HepG2 (cell line): ENCODE data around the gene OGFOD3. TPM values are rescaled to one million over a fixed set of nuclear protein-coding genes. Genes with fewer than 3 reads are reported as not detected.

Experiments used
- CCDC6 ChIP-seq: sonication (generic); formaldehyde crosslinking; IDR thresholded peaks from 2 replicates; pipeline ENCODE4 v1.8.1; 2022; ENCODE audit warnings: mild to moderate bottlenecking, missing genetic modification reagents, moderate library complexity
- CENPX ChIP-seq: sonication (generic); formaldehyde crosslinking; IDR thresholded peaks from 2 replicates; pipeline ENCODE4 v1.9.0; 2021; ENCODE audit warnings: mild to moderate bottlenecking, missing genetic modification reagents, moderate library complexity
- ETV6 ChIP-seq: sonication (generic); formaldehyde crosslinking; conservative IDR thresholded peaks from 2 replicates; pipeline ENCODE4 v1.4.0; 2020; ENCODE audit warnings: missing genetic modification reagents
- HMGA1 ChIP-seq: sonication (generic); formaldehyde crosslinking; conservative IDR thresholded peaks from 2 replicates; pipeline ENCODE4 v1.4.0; 2020; ENCODE audit warnings: missing genetic modification reagents
- ISL2 ChIP-seq: sonication (generic); formaldehyde crosslinking; IDR thresholded peaks from 2 replicates; pipeline ENCODE4 v1.5.0; 2020; ENCODE audit warnings: missing genetic modification reagents
- KLF6 ChIP-seq: IDR thresholded peaks from 2 replicates; pipeline ENCODE4 v1.8.0; 2016; ENCODE audit warnings: missing biosample characterization, missing genetic modification reagents
- TARDBP ChIP-seq: sonication (generic); formaldehyde crosslinking; IDR thresholded peaks from 2 replicates; pipeline ENCODE4 v1.8.0; 2022; ENCODE audit warnings: mild to moderate bottlenecking, missing genetic modification reagents
- ZFX ChIP-seq: sonication (generic); formaldehyde crosslinking; IDR thresholded peaks from 2 replicates; pipeline ENCODE4 v1.4.0; 2020; ENCODE audit warnings: mild to moderate bottlenecking, low read depth, missing genetic modification reagents, moderate library complexity
- ZNF615 ChIP-seq: sonication (generic); formaldehyde crosslinking; IDR thresholded peaks from 2 replicates; pipeline ENCODE4 v1.5.0; 2020; ENCODE audit warnings: mild to moderate bottlenecking, missing genetic modification reagents, borderline replicate concordance
- ZNF761 ChIP-seq: sonication (generic); formaldehyde crosslinking; conservative IDR thresholded peaks from 2 replicates; pipeline ENCODE4 v1.4.0; 2020; ENCODE audit warnings: mild to moderate bottlenecking, missing genetic modification reagents
- ZNF790 ChIP-seq: sonication (generic); formaldehyde crosslinking; IDR thresholded peaks from 2 replicates; pipeline ENCODE4 v1.8.0; 2022; ENCODE audit warnings: missing genetic modification reagents, mild to moderate bottlenecking, borderline replicate concordance
- ZNF841 ChIP-seq: sonication (generic); formaldehyde crosslinking; IDR thresholded peaks from 2 replicates; pipeline ENCODE4 v1.8.1; 2023; ENCODE audit warnings: missing genetic modification reagents, borderline replicate concordance
- polyA plus RNA-seq, 8 experiments: library from polyadenylated mRNA; depleted of rRNA in 3 of 8; stranded (reverse) in 7 of 8; unstranded in 1 of 8; fragments of >200 nt; fragmentation: Illumina TruSeq in 4 of 8; extraction: Trizol in 4 of 8; gene quantifications; 2 replicates each; pipeline versions ENCODE4 v1.2.1 to v1.2.3, GENCODE V29; 2011 to 2016; ENCODE audit warnings: low read depth in 4 of 8, missing spikeins in 1 of 8, mixed read lengths in 1 of 8; ENCODE audit not compliant: insufficient read depth in 1 of 8
- total RNA-seq, 5 experiments: library from RNA; depleted of rRNA; stranded (reverse); fragments of >200 nt; fragmentation: Illumina TruSeq; extraction: Trizol; gene quantifications; 2 replicates each; pipeline ENCODE4 v1.2.3, GENCODE V29; 2016; ENCODE audit warnings: low read depth in 1 of 5
- TF ChIP-seq, protein P1 (sequence below): sonication (generic); formaldehyde crosslinking; IDR thresholded peaks from 2 replicates; pipeline ENCODE4 v1.4.0; 2020; ENCODE audit warnings: missing genetic modification reagents
- TF ChIP-seq, protein P2 (sequence below): sonication (generic); formaldehyde crosslinking; IDR thresholded peaks from 2 replicates; pipeline ENCODE4 v1.5.1; 2020; ENCODE audit warnings: mild to moderate bottlenecking, moderate library complexity, missing genetic modification reagents
- TF ChIP-seq, protein P3 (sequence below): IDR thresholded peaks from 2 replicates; pipeline ENCODE4 v1.6.1; 2016; ENCODE audit warnings: missing genetic modification reagents, missing compliant biosample characterization
- TF ChIP-seq, protein P4 (sequence below): sonication (generic); formaldehyde crosslinking; IDR thresholded peaks from 2 replicates; pipeline ENCODE4 v1.4.0; 2020; ENCODE audit warnings: mild to moderate bottlenecking, missing genetic modification reagents
- TF ChIP-seq, protein P5 (sequence below): sonication (generic); formaldehyde crosslinking; IDR thresholded peaks from 2 replicates; pipeline ENCODE4 v1.4.0; 2020; ENCODE audit warnings: missing genetic modification reagents
- TF ChIP-seq, protein P6 (sequence below): IDR thresholded peaks from 2 replicates; pipeline ENCODE4 v1.6.1; 2012; ENCODE audit warnings: low read length, improper control_type of control experiment

The OGFOD3 gene
- total and polyA plus RNA-seq, 2 of the 13 experiments (the other 11 are each of a cell fraction or from before 2014, with no cell fraction given): 40.0 to 42.1 TPM

DNA sequence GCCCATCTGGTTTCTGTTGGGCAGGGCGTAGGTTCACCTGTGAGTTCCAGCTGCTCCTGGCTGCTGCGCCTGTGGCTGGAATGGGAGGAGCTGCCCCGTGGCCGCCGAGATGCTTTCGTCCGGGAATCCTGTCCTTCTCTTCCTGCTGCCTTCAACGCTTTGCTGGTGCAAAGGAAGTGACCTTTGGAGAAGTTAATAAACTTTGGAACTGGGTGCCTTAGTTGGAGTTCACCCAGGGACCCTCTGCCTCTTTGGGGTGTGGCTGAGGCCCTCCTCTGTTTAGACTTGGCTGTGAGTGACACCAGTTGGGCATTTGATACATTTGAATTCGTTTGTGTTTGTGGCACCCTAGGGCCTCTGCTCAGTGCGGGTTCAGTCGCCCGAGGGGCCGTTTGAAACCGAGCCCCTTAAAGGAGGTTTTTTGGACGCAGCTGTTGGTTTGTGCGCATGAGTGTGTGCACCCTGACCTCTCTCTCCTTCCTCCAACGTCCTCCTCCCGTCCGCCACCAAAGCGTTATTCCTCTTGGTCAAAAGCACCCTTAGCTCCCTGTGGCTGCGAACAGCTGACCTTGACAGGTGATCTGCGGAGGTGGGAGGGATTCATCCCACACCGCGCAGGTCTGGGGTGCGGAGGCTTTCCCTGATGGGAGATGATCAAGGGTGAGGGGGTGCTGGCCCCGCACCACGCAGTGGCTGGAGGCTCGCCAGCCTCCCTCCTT, 75.9 kb downstream of the OGFOD3 start (continued):
- TF ChIP-seq CCDC6 (CRISPR knock-in tag) (no peak), ZNF841 (no peak), CENPX (CRISPR knock-in tag) (no peak), ZNF790 (no peak), ETV6 (no peak), ZFX (peak; percentile 42; the same call in 1 of the 2 replicates), ISL2 (CRISPR knock-in tag) (no peak; the same call in 1 of the 2 replicates), HMGA1 (CRISPR knock-in tag) (no peak), ZNF761 (CRISPR knock-in tag) (no peak), KLF6 (CRISPR knock-in tag) (0 out of 2 replicates have a peak, but pooled peaks have one; percentile 32), ZNF615 (no peak), TARDBP (no peak)
- TF ChIP-seq, protein P1, sequence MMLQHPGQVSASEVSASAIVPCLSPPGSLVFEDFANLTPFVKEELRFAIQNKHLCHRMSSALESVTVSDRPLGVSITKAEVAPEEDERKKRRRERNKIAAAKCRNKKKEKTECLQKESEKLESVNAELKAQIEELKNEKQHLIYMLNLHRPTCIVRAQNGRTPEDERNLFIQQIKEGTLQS (CRISPR knock-in tag): no peak
- TF ChIP-seq, protein P2, sequence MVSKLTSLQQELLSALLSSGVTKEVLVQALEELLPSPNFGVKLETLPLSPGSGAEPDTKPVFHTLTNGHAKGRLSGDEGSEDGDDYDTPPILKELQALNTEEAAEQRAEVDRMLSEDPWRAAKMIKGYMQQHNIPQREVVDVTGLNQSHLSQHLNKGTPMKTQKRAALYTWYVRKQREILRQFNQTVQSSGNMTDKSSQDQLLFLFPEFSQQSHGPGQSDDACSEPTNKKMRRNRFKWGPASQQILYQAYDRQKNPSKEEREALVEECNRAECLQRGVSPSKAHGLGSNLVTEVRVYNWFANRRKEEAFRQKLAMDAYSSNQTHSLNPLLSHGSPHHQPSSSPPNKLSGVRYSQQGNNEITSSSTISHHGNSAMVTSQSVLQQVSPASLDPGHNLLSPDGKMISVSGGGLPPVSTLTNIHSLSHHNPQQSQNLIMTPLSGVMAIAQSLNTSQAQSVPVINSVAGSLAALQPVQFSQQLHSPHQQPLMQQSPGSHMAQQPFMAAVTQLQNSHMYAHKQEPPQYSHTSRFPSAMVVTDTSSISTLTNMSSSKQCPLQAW (CRISPR knock-in tag): no peak
- TF ChIP-seq, protein P3, sequence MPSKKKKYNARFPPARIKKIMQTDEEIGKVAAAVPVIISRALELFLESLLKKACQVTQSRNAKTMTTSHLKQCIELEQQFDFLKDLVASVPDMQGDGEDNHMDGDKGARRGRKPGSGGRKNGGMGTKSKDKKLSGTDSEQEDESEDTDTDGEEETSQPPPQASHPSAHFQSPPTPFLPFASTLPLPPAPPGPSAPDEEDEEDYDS (CRISPR knock-in tag): no peak
- TF ChIP-seq, protein P4, sequence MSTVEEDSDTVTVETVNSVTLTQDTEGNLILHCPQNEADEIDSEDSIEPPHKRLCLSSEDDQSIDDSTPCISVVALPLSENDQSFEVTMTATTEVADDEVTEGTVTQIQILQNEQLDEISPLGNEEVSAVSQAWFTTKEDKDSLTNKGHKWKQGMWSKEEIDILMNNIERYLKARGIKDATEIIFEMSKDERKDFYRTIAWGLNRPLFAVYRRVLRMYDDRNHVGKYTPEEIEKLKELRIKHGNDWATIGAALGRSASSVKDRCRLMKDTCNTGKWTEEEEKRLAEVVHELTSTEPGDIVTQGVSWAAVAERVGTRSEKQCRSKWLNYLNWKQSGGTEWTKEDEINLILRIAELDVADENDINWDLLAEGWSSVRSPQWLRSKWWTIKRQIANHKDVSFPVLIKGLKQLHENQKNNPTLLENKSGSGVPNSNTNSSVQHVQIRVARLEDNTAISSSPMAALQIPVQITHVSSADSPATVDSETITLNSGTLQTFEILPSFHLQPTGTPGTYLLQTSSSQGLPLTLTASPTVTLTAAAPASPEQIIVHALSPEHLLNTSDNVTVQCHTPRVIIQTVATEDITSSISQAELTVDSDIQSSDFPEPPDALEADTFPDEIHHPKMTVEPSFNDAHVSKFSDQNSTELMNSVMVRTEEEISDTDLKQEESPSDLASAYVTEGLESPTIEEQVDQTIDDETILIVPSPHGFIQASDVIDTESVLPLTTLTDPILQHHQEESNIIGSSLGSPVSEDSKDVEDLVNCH (CRISPR knock-in tag): no peak
- TF ChIP-seq, protein P5, sequence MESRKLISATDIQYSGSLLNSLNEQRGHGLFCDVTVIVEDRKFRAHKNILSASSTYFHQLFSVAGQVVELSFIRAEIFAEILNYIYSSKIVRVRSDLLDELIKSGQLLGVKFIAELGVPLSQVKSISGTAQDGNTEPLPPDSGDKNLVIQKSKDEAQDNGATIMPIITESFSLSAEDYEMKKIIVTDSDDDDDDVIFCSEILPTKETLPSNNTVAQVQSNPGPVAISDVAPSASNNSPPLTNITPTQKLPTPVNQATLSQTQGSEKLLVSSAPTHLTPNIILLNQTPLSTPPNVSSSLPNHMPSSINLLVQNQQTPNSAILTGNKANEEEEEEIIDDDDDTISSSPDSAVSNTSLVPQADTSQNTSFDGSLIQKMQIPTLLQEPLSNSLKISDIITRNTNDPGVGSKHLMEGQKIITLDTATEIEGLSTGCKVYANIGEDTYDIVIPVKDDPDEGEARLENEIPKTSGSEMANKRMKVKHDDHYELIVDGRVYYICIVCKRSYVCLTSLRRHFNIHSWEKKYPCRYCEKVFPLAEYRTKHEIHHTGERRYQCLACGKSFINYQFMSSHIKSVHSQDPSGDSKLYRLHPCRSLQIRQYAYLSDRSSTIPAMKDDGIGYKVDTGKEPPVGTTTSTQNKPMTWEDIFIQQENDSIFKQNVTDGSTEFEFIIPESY (CRISPR knock-in tag): peak; percentile 86
- TF ChIP-seq, protein P6, sequence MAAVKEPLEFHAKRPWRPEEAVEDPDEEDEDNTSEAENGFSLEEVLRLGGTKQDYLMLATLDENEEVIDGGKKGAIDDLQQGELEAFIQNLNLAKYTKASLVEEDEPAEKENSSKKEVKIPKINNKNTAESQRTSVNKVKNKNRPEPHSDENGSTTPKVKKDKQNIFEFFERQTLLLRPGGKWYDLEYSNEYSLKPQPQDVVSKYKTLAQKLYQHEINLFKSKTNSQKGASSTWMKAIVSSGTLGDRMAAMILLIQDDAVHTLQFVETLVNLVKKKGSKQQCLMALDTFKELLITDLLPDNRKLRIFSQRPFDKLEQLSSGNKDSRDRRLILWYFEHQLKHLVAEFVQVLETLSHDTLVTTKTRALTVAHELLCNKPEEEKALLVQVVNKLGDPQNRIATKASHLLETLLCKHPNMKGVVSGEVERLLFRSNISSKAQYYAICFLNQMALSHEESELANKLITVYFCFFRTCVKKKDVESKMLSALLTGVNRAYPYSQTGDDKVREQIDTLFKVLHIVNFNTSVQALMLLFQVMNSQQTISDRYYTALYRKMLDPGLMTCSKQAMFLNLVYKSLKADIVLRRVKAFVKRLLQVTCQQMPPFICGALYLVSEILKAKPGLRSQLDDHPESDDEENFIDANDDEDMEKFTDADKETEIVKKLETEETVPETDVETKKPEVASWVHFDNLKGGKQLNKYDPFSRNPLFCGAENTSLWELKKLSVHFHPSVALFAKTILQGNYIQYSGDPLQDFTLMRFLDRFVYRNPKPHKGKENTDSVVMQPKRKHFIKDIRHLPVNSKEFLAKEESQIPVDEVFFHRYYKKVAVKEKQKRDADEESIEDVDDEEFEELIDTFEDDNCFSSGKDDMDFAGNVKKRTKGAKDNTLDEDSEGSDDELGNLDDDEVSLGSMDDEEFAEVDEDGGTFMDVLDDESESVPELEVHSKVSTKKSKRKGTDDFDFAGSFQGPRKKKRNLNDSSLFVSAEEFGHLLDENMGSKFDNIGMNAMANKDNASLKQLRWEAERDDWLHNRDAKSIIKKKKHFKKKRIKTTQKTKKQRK: no peak
